Endothelial cell of umbilical vein (primary cell): ENCODE measurements around the gene SECTM1. TPM values are rescaled to one million over a fixed set of nuclear protein-coding genes. Genes with fewer than 3 reads are reported as not detected.

Experiments used
- BruUV-seq: library from RNA; stranded (reverse); fragments of 400-500 nt; replicated peaks from 2 replicates; lab custom pipeline; 2021; lab: Mats Ljungman, UMichigan
- CTCF ChIA-PET: fragments of 300-600, 350-600 bp; sonication (Branson Sonifier 250); formaldehyde crosslinking; loops from one replicate; lab custom pipeline; 2021; ENCODE audit warnings: antibody characterized with exemption, inconsistent platforms; lab: Charles Lee
- POLR2A ChIA-PET: fragments of 300-600, 350-600 bp; sonication (Branson Sonifier 250); formaldehyde crosslinking; loops from one replicate; lab custom pipeline; 2021; ENCODE audit warnings: antibody characterized with exemption, inconsistent platforms; lab: Charles Lee
- DNase-seq: peaks from one replicate; pipeline ENCODE4 v3.0.0-alpha.2; 2011; ENCODE audit warnings: low read depth, low spot score
- FAIRE-seq: peaks from 2 replicates; lab custom pipeline; 2011; peaks lifted over from hg19 to GRCh38; lab: Jason Lieb, UNC
- H2AFZ ChIP-seq: 2 replicates; pipeline ENCODE4 v1.6.0; 2012; ENCODE audit warnings: low read depth, low read length, control low read depth, inconsistent platforms
- H3K27ac ChIP-seq: 2 replicates; pipeline ENCODE4 v1.5.1; 2011; ENCODE audit warnings: low read depth, mild to moderate bottlenecking, control low read depth, low read length, moderate library complexity; ENCODE audit not compliant: insufficient read depth
- H3K27me3 ChIP-seq, 2 experiments: 2 replicates each; pipeline versions ENCODE4 v1.6.0 to v1.6.1; 2011; ENCODE audit warnings: low read length in 2 of 2, mixed read lengths in 1 of 2; ENCODE audit not compliant: control insufficient read depth in 2 of 2, insufficient read depth in 2 of 2
- H3K36me3 ChIP-seq, 2 experiments: 2 replicates in 1 of 2; 3 replicates in 1 of 2; pipeline ENCODE4 v1.5.1; 2011; ENCODE audit warnings: low read length in 2 of 2, mild to moderate bottlenecking in 1 of 2, moderate library complexity in 1 of 2; ENCODE audit not compliant: control insufficient read depth in 2 of 2, insufficient read depth in 2 of 2; ENCODE audit errors: extremely low read depth in 1 of 2
- H3K4me1 ChIP-seq: 3 replicates; pipeline ENCODE4 v1.5.1; 2011; ENCODE audit warnings: mild to moderate bottlenecking, low read length; ENCODE audit not compliant: control insufficient read depth, insufficient read depth; ENCODE audit errors: extremely low read depth
- H3K4me2 ChIP-seq: 2 replicates; pipeline ENCODE4 v1.6.1; 2011; ENCODE audit warnings: low read length, control low read depth, mixed read lengths; ENCODE audit not compliant: insufficient read depth
- H3K4me3 ChIP-seq, 3 experiments: fragments of 200-600 bp in 1 of 3; sonication (generic), shearing (Covaris generic) in 1 of 3; replicated peaks in 1 of 3; 2 replicates each; pipeline ENCODE4 v1.5.1; 2011 to 2016; ENCODE audit warnings: control low read depth in 3 of 3, low read length in 3 of 3, mild to moderate bottlenecking in 2 of 3, inconsistent platforms in 1 of 3, low read depth in 1 of 3, moderate library complexity in 1 of 3; ENCODE audit not compliant: insufficient read depth in 1 of 3
- H3K79me2 ChIP-seq: 2 replicates; pipeline ENCODE4 v1.6.0; 2012; ENCODE audit warnings: low read length, inconsistent platforms; ENCODE audit not compliant: control insufficient read depth, insufficient read depth
- H3K9ac ChIP-seq: replicated peaks from 2 replicates; pipeline ENCODE3; 2011; ENCODE audit warnings: low read length, control low read depth; ENCODE audit not compliant: insufficient read depth; ENCODE audit errors: extremely low read depth
- H3K9me1 ChIP-seq: replicated peaks from 3 replicates; pipeline ENCODE4 v1.6.0; 2011; ENCODE audit warnings: mild to moderate bottlenecking, low read length; ENCODE audit not compliant: control insufficient read depth, insufficient read depth; ENCODE audit errors: extremely low read depth
- H3K9me3 ChIP-seq: replicated peaks from 2 replicates; pipeline ENCODE4 v1.5.1; 2012; ENCODE audit warnings: low read length, inconsistent platforms; ENCODE audit not compliant: control insufficient read depth, insufficient read depth
- H4K20me1 ChIP-seq: replicated peaks from 2 replicates; pipeline ENCODE3; 2011; ENCODE audit warnings: mild to moderate bottlenecking, low read length; ENCODE audit not compliant: control insufficient read depth, insufficient read depth; ENCODE audit errors: extremely low read depth
- FOS ChIP-seq: IDR thresholded peaks from 2 replicates; pipeline ENCODE4 v1.6.1; 2011; ENCODE audit warnings: mild to moderate bottlenecking, low read length, moderate library complexity, borderline replicate concordance; ENCODE audit not compliant: insufficient read depth
- JUN ChIP-seq: IDR thresholded peaks from 2 replicates; pipeline ENCODE4 v1.6.1; 2011; ENCODE audit warnings: borderline replicate concordance, low read depth; ENCODE audit not compliant: insufficient read length, insufficient read depth
- POLR2AphosphoS5 ChIP-seq: IDR thresholded peaks from 2 replicates; pipeline ENCODE4 v1.6.1; 2012; ENCODE audit warnings: low read depth, mild to moderate bottlenecking, control low read depth, low read length, moderate library complexity; ENCODE audit not compliant: insufficient read depth
- dilution Hi-C: fragments of 300-500 bp; cut with MboI; formaldehyde crosslinking; loops from one replicate; pipeline ENCODE4 v1.15.0; 2019; ENCODE audit warnings: low sequenced_read_pairs; ENCODE audit not compliant: extremely low pct_ligation_motif_present
- intact Hi-C: fragments of 100-400 bp; cut with micrococcal nuclease; formaldehyde crosslinking; loops from one replicate; pipeline ENCODE4 v1.10.0; 2022
- polyA plus RNA-seq, 4 experiments: library from polyadenylated mRNA; depleted of rRNA in 3 of 4; stranded (reverse) in 3 of 4; unstranded in 1 of 4; fragments of >200 nt; gene quantifications; 2 replicates each; pipeline versions ENCODE4 v1.2.1 to v1.2.3, GENCODE V29; 2011 to 2012; ENCODE audit warnings: missing spikeins in 1 of 4
- total RNA-seq: library from RNA; stranded (reverse); gene quantifications from 2 replicates; pipeline ENCODE4 v1.2.3, GENCODE V29; 2021
- TF ChIP-seq, protein P1 (sequence below): IDR thresholded peaks from 2 replicates; pipeline ENCODE4 v1.6.1; 2011; ENCODE audit not compliant: insufficient read depth, insufficient read length

Gene SECTM1
- total and polyA plus RNA-seq, 2 donors (not counting 3 experiments of a cell fraction or from before 2014, with no cell fraction given) = 1.9 to 2.3 TPM

DNA sequence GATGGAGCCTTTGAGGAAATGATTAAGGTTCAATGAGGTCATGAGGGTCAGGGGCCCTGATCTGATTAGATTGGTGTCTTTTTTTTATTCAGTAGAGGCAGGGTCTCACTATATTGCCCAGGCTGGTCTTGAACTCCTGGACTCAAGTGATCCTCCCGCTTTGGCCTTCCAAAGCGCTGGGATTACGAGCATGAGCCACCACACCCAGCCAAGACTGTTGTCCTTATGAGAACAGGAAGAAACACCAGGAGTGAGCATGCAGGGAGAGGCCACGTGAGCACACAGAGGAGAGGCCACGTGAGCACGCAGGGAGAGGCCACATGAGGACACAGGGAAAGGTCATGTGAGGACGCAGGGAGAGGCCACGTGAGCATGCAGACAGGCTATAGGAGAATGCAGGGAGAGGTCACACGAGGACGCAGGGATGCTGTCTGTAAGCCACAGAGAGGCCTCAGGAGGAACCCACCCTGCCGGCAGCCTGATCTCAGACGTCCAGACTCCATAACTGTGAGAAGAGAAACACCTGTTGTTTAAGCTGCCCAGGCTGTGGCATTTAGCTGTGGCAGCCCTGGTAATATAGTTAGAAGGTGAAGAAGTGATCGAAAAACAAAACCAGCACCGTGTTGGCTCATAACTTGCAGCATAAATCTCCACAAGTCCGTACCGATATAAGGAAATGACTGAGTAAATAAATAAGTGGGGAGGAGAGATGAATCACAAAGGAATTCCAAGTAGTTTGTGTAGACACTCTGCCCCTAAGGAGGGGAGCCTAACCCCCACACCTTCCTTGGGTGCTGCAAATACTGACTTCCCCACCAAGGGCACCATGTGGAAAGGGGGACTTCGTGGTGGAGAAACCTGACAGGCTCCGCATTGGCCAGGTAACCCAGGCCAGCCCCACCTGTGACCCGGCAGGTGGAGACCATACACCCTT, 45.4 kb downstream of the SECTM1 start:
- POLR2A ChIA-PET = no interaction called here
- Histone ChIP-seq H2AFZ (peak overlapping the region; percentile 2), H3K4me2 (peak overlapping the region; percentile 47), H3K4me3 (no peak overlapping the region), H3K79me2 (no peaks in the 10 kb centered on the region), H3K9me3 (no peaks in the 10 kb centered on the region), H3K9me1 (no peaks in the 10 kb centered on the region), H3K9ac (no peak overlapping the region), H3K36me3 (no peaks in the 10 kb centered on the region), H3K27ac (peak overlapping the region; percentile 46), H3K4me1 (peaks cover 15% of the 10 kb centered on the region), H4K20me1 (no peaks in the 10 kb centered on the region), H3K27me3 (no peaks in the 10 kb centered on the region)
- dilution Hi-C loops (no loop called here), intact Hi-C loops (no loop called here)
- peak; percentile 81 for FAIRE-seq
- no TSS peak for BruUV-seq
- DNase-seq = peak; percentile 73
- no peak for TF ChIP-seq POLR2AphosphoS5
- TF ChIP-seq FOS = peak; percentile 68
- peak; percentile 46 for TF ChIP-seq JUN
- TF ChIP-seq, protein P1, sequence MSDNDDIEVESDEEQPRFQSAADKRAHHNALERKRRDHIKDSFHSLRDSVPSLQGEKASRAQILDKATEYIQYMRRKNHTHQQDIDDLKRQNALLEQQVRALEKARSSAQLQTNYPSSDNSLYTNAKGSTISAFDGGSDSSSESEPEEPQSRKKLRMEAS = peak; percentile 79
- CTCF ChIA-PET = no interaction called here
